Metanephros (tissue), 1 donor: ENCODE results near the gene CYYR1. TPM values are rescaled to one million over a fixed set of nuclear protein-coding genes. Genes with fewer than 3 reads are reported as not detected.

Experiments
- total RNA-seq: library from RNA; depleted of rRNA; stranded (reverse); fragments of >200 nt; gene quantifications from one replicate; pipeline ENCODE4 v1.2.3, GENCODE V29; 2014

CYYR1 gene
- total RNA-seq = 21.1 TPM

GRCh38 chr21:26572702-26573381, at the start of gene CYYR1:
TSS of gene CYYR1 (minus strand) at chr21:26573286. CDS start at chr21:26572940, 346 bp downstream.

